ENCODE results near the gene UBE2L6. TPM values are rescaled to one million over a fixed set of nuclear protein-coding genes. Genes with fewer than 3 reads are reported as not detected.

UBE2L6 gene
- polyA plus RNA-seq, 1 donor, result 60.3 TPM

- Histone ChIP-seq H3K27me3 (ENCODE audit: control insufficient read depth, insufficient read depth, low read length) (peaks cover 29% of the 10 kb centered on the region), H3K27ac (ENCODE audit: low read length) (peak overlapping the region; percentile 20), H3K4me3 (ENCODE audit: low read length) (peak overlapping the region; percentile 41), H3K4me1 (ENCODE audit: control insufficient read depth, insufficient read depth, low read length) (no peaks in the 10 kb centered on the region), H3K9me3 (ENCODE audit: control insufficient read depth, low read depth, low read length) (no peaks in the 10 kb centered on the region), H3K36me3 (ENCODE audit: control insufficient read depth, insufficient read depth, low read length) (no peaks in the 10 kb centered on the region)
- peak; percentile 7 to 15 for DNase-seq
- WGBS (ENCODE audit: insufficient coverage, low lambda C conversion rate), result no CpG with 5 or more reads among the region's 5 CpGs
These were observed 31.3 kb upstream of the UBE2L6 start for GRCh38 chr11:57598831-57599155.

GRCh38 chr11:57597916-57598830, 30.7 kb upstream of the UBE2L6 start:
- WGBS (ENCODE audit: insufficient coverage, low lambda C conversion rate), result 16% methylated on average over 3 of the region's 33 CpGs
- H3K4me3 ChIP-seq (ENCODE audit: low read length), result peak overlapping the region; percentile 41
- H3K4me1 ChIP-seq (ENCODE audit: control insufficient read depth, insufficient read depth, low read length), result no peaks in the 10 kb centered on the region
- no peaks in the 10 kb centered on the region for H3K9me3 ChIP-seq (ENCODE audit: control insufficient read depth, low read depth, low read length)
- H3K27me3 ChIP-seq (ENCODE audit: control insufficient read depth, insufficient read depth, low read length), result peaks cover 29% of the 10 kb centered on the region
- DNase-seq, result peak; percentile 41 to 59
- H3K36me3 ChIP-seq (ENCODE audit: control insufficient read depth, insufficient read depth, low read length), result no peaks in the 10 kb centered on the region
- H3K27ac ChIP-seq (ENCODE audit: low read length), result peak overlapping the region; percentile 36

GRCh38 chr11:57597461-57597915, 30.0 kb upstream of the UBE2L6 start, which contains the start of gene SERPING1:
Gene SERPING1 (plus strand): TSS chr11:57597685. CDS start chr11:57598271, 586 bp downstream.
- Histone ChIP-seq H3K4me1 (ENCODE audit: control insufficient read depth, insufficient read depth, low read length) (no peaks in the 10 kb centered on the region), H3K9me3 (ENCODE audit: control insufficient read depth, low read depth, low read length) (no peaks in the 10 kb centered on the region), H3K27me3 (ENCODE audit: control insufficient read depth, insufficient read depth, low read length) (peaks cover 29% of the 10 kb centered on the region), H3K27ac (ENCODE audit: low read length) (peak within 1 kb of the TSS; percentile 36), H3K4me3 (ENCODE audit: low read length) (peak within 1 kb of the TSS; percentile 41), H3K36me3 (ENCODE audit: control insufficient read depth, insufficient read depth, low read length) (no peaks in the 10 kb centered on the region)
- no CpG with 5 or more reads among the region's 10 CpGs for WGBS (ENCODE audit: insufficient coverage, low lambda C conversion rate)
- peak in 1 of 2 donors; percentile 29 for DNase-seq

- Histone ChIP-seq H3K27ac (ENCODE audit: low read length) (no peak overlapping the region), H3K27me3 (ENCODE audit: control insufficient read depth, insufficient read depth, low read length) (peaks cover 29% of the 10 kb centered on the region), H3K4me1 (ENCODE audit: control insufficient read depth, insufficient read depth, low read length) (no peaks in the 10 kb centered on the region), H3K4me3 (ENCODE audit: low read length) (no peak overlapping the region), H3K36me3 (ENCODE audit: control insufficient read depth, insufficient read depth, low read length) (no peaks in the 10 kb centered on the region), H3K9me3 (ENCODE audit: control insufficient read depth, low read depth, low read length) (no peaks in the 10 kb centered on the region)
- DNase-seq, result no peak
- no CpG with 5 or more reads among the region's 5 CpGs for WGBS (ENCODE audit: insufficient coverage, low lambda C conversion rate)
These were observed 28.9 kb upstream of the UBE2L6 start for GRCh38 chr11:57596266-57596885.

- no peaks in the 10 kb centered on the region for H3K36me3 ChIP-seq (ENCODE audit: control insufficient read depth, insufficient read depth, low read length)
- H3K4me3 ChIP-seq (ENCODE audit: low read length), result no peak overlapping the region
- no peak for DNase-seq
- H3K4me1 ChIP-seq (ENCODE audit: control insufficient read depth, insufficient read depth, low read length), result no peaks in the 10 kb centered on the region
- H3K27ac ChIP-seq (ENCODE audit: low read length), result no peak overlapping the region
- H3K9me3 ChIP-seq (ENCODE audit: control insufficient read depth, low read depth, low read length), result no peaks in the 10 kb centered on the region
- WGBS (ENCODE audit: insufficient coverage, low lambda C conversion rate), result no CpG with 5 or more reads among the region's 3 CpGs
- no peaks in the 10 kb centered on the region for H3K27me3 ChIP-seq (ENCODE audit: control insufficient read depth, insufficient read depth, low read length)
These were observed 20.7 kb upstream of the UBE2L6 start for GRCh38 chr11:57588046-57588710.

GRCh38 chr11:57586711-57587245, 19.3 kb upstream of the UBE2L6 start:
- Histone ChIP-seq H3K4me1 (ENCODE audit: control insufficient read depth, insufficient read depth, low read length) (no peaks in the 10 kb centered on the region), H3K9me3 (ENCODE audit: control insufficient read depth, low read depth, low read length) (no peaks in the 10 kb centered on the region), H3K36me3 (ENCODE audit: control insufficient read depth, insufficient read depth, low read length) (no peaks in the 10 kb centered on the region), H3K27ac (ENCODE audit: low read length) (no peak overlapping the region), H3K27me3 (ENCODE audit: control insufficient read depth, insufficient read depth, low read length) (no peaks in the 10 kb centered on the region), H3K4me3 (ENCODE audit: low read length) (no peak overlapping the region)
- WGBS (ENCODE audit: insufficient coverage, low lambda C conversion rate), result no CpG with 5 or more reads among the region's 2 CpGs
- no peak for DNase-seq

- H3K27ac ChIP-seq (ENCODE audit: low read length), result no peak overlapping the region
- no peaks in the 10 kb centered on the region for H3K9me3 ChIP-seq (ENCODE audit: control insufficient read depth, low read depth, low read length)
- DNase-seq, result no peak
- H3K27me3 ChIP-seq (ENCODE audit: control insufficient read depth, insufficient read depth, low read length), result no peaks in the 10 kb centered on the region
- H3K4me1 ChIP-seq (ENCODE audit: control insufficient read depth, insufficient read depth, low read length), result no peaks in the 10 kb centered on the region
- H3K36me3 ChIP-seq (ENCODE audit: control insufficient read depth, insufficient read depth, low read length), result no peaks in the 10 kb centered on the region
- no peak overlapping the region for H3K4me3 ChIP-seq (ENCODE audit: low read length)
These were observed 17.8 kb upstream of the UBE2L6 start for GRCh38 chr11:57585301-57585700.

- 40% methylated on average over 1 of the region's 9 CpGs for WGBS (ENCODE audit: insufficient coverage, low lambda C conversion rate)
These were observed 16.9 kb upstream of the UBE2L6 start for GRCh38 chr11:57584341-57584740.

GRCh38 chr11:57574061-57574460, 6.6 kb upstream of the UBE2L6 start:
- H3K27me3 ChIP-seq (ENCODE audit: control insufficient read depth, insufficient read depth, low read length), result no peaks in the 10 kb centered on the region
- H3K36me3 ChIP-seq (ENCODE audit: control insufficient read depth, insufficient read depth, low read length), result no peaks in the 10 kb centered on the region
- no peaks in the 10 kb centered on the region for H3K9me3 ChIP-seq (ENCODE audit: control insufficient read depth, low read depth, low read length)
- DNase-seq, result no peak
- no CpG with 5 or more reads among the region's 4 CpGs for WGBS (ENCODE audit: insufficient coverage, low lambda C conversion rate)
- H3K4me3 ChIP-seq (ENCODE audit: low read length), result no peak overlapping the region
- no peaks in the 10 kb centered on the region for H3K4me1 ChIP-seq (ENCODE audit: control insufficient read depth, insufficient read depth, low read length)
- no peak overlapping the region for H3K27ac ChIP-seq (ENCODE audit: low read length)

More at GRCh38 chr11:57584341-57584740, 16.9 kb upstream of the UBE2L6 start:
- H3K4me3 ChIP-seq (ENCODE audit: low read length), result no peak overlapping the region
- no peaks in the 10 kb centered on the region for H3K36me3 ChIP-seq (ENCODE audit: control insufficient read depth, insufficient read depth, low read length)
- no peaks in the 10 kb centered on the region for H3K9me3 ChIP-seq (ENCODE audit: control insufficient read depth, low read depth, low read length)
- H3K27me3 ChIP-seq (ENCODE audit: control insufficient read depth, insufficient read depth, low read length), result no peaks in the 10 kb centered on the region
- no peak for DNase-seq
- H3K27ac ChIP-seq (ENCODE audit: low read length), result no peak overlapping the region
- no peaks in the 10 kb centered on the region for H3K4me1 ChIP-seq (ENCODE audit: control insufficient read depth, insufficient read depth, low read length)

- Histone ChIP-seq H3K27me3 (ENCODE audit: control insufficient read depth, insufficient read depth, low read length) (no peaks in the 10 kb centered on the region), H3K4me1 (ENCODE audit: control insufficient read depth, insufficient read depth, low read length) (peaks cover 7% of the 10 kb centered on the region), H3K9me3 (ENCODE audit: control insufficient read depth, low read depth, low read length) (no peaks in the 10 kb centered on the region), H3K27ac (ENCODE audit: low read length) (no peak overlapping the region), H3K4me3 (ENCODE audit: low read length) (no peak overlapping the region), H3K36me3 (ENCODE audit: control insufficient read depth, insufficient read depth, low read length) (no peaks in the 10 kb centered on the region)
- WGBS (ENCODE audit: insufficient coverage, low lambda C conversion rate), result no CpG with 5 or more reads among the region's 2 CpGs
- DNase-seq, result no peak
These were observed 4.1 kb upstream of the UBE2L6 start for GRCh38 chr11:57571606-57572005.
